HepG2 (cell line): ENCODE data around the gene CHST3. TPM values are rescaled to one million over a fixed set of nuclear protein-coding genes. Genes with fewer than 3 reads are reported as not detected.

Experiments used
- AGO1 ChIP-seq: fragments of 200-400 bp; formaldehyde crosslinking; IDR thresholded peaks from 2 replicates; pipeline ENCODE4 v1.6.1; 2017; ENCODE audit warnings: mild to moderate bottlenecking, low read depth, low read length, moderate library complexity; ENCODE audit not compliant: poor library complexity, severe bottlenecking
- ELF3 ChIP-seq: IDR thresholded peaks from 2 replicates; pipeline ENCODE4 v1.6.1; 2016; ENCODE audit warnings: missing genetic modification reagents, missing compliant biosample characterization
- GATAD1 ChIP-seq: IDR thresholded peaks from 2 replicates; pipeline ENCODE4 v1.6.1; 2016; ENCODE audit warnings: missing genetic modification reagents, missing compliant biosample characterization
- HNRNPH1 ChIP-seq: fragments of 200-400 bp; formaldehyde crosslinking; optimal IDR thresholded peaks from 2 replicates; pipeline ENCODE3; 2017; ENCODE audit warnings: mild to moderate bottlenecking, low read depth, low read length
- KAT2B ChIP-seq: fragments of 150-350 bp; IDR thresholded peaks from 2 replicates; pipeline ENCODE4 v1.6.1; 2014; ENCODE audit warnings: low read depth, low read length, borderline replicate concordance
- KLF15 ChIP-seq: sonication (generic); formaldehyde crosslinking; IDR thresholded peaks from 2 replicates; pipeline ENCODE4 v1.8.1; 2023; ENCODE audit warnings: borderline replicate concordance, mild to moderate bottlenecking, inconsistent platforms, missing genetic modification reagents, mixed read lengths
- KLF9 ChIP-seq: IDR thresholded peaks from 2 replicates; pipeline ENCODE4 v1.6.1; 2016; ENCODE audit warnings: low read depth
- NFATC3 ChIP-seq: sonication (generic); formaldehyde crosslinking; IDR thresholded peaks from 2 replicates; pipeline ENCODE4 v1.5.1; 2020; ENCODE audit warnings: mild to moderate bottlenecking, missing genetic modification reagents
- NFE2 ChIP-seq: sonication (generic); formaldehyde crosslinking; IDR thresholded peaks from 2 replicates; pipeline ENCODE4 v1.4.0; 2020; ENCODE audit warnings: missing genetic modification reagents
- PHB2 ChIP-seq: fragments of 450-650 bp; IDR thresholded peaks from 2 replicates; pipeline ENCODE4 v1.6.1; 2018; ENCODE audit not compliant: partially characterized antibody
- PHF21A ChIP-seq: sonication (generic); formaldehyde crosslinking; IDR thresholded peaks from 2 replicates; pipeline ENCODE4 v1.5.0; 2020; ENCODE audit warnings: mild to moderate bottlenecking, missing genetic modification reagents
- REST ChIP-seq, 2 experiments: IDR thresholded peaks; 2 replicates each; pipeline ENCODE4 v1.6.1; 2011 to 2012; ENCODE audit warnings: low read length in 2 of 2, borderline replicate concordance in 1 of 2, low read depth in 1 of 2, mild to moderate bottlenecking in 1 of 2, moderate library complexity in 1 of 2
- SP140L ChIP-seq: sonication (generic); formaldehyde crosslinking; IDR thresholded peaks from 2 replicates; pipeline ENCODE4 v1.4.0; 2020; ENCODE audit warnings: missing genetic modification reagents, borderline replicate concordance
- TSC22D2 ChIP-seq: sonication (generic); formaldehyde crosslinking; IDR thresholded peaks from 2 replicates; pipeline ENCODE4 v1.5.1; 2020; ENCODE audit warnings: missing genetic modification reagents, mild to moderate bottlenecking, borderline replicate concordance
- ZNF136 ChIP-seq: sonication (generic); formaldehyde crosslinking; IDR thresholded peaks from 2 replicates; pipeline ENCODE4 v1.8.1; 2022; ENCODE audit warnings: low read depth, mild to moderate bottlenecking, moderate library complexity, missing genetic modification reagents
- ZNF30 ChIP-seq: sonication (generic); formaldehyde crosslinking; IDR thresholded peaks from 2 replicates; pipeline ENCODE4 v1.5.0; 2020; ENCODE audit warnings: mild to moderate bottlenecking, missing genetic modification reagents
- ZNF354B ChIP-seq: sonication (generic); formaldehyde crosslinking; IDR thresholded peaks from 2 replicates; pipeline ENCODE4 v1.8.0; 2022; ENCODE audit warnings: mild to moderate bottlenecking, missing genetic modification reagents
- ZNF512 ChIP-seq: sonication (generic); formaldehyde crosslinking; IDR thresholded peaks from 2 replicates; pipeline ENCODE4 v1.4.0; 2020; ENCODE audit warnings: mild to moderate bottlenecking, missing genetic modification reagents
- ZNF546 ChIP-seq: sonication (generic); formaldehyde crosslinking; conservative IDR thresholded peaks from 2 replicates; pipeline ENCODE4 v1.8.1; 2023; ENCODE audit warnings: mild to moderate bottlenecking, missing genetic modification reagents
- ZNF558 ChIP-seq: sonication (generic); formaldehyde crosslinking; IDR thresholded peaks from 2 replicates; pipeline ENCODE4 v1.9.0; 2022; ENCODE audit warnings: mild to moderate bottlenecking, missing genetic modification reagents, borderline replicate concordance
- ZNF660 ChIP-seq: sonication (generic); formaldehyde crosslinking; IDR thresholded peaks from 2 replicates; pipeline ENCODE4 v1.5.1; 2020; ENCODE audit warnings: mild to moderate bottlenecking, low read depth, missing genetic modification reagents, borderline replicate concordance
- polyA plus RNA-seq, 8 experiments: library from polyadenylated mRNA; depleted of rRNA in 3 of 8; stranded (reverse) in 7 of 8; unstranded in 1 of 8; fragments of >200 nt; fragmentation: Illumina TruSeq in 4 of 8; extraction: Trizol in 4 of 8; gene quantifications; 2 replicates each; pipeline versions ENCODE4 v1.2.1 to v1.2.3, GENCODE V29; 2011 to 2016; ENCODE audit warnings: low read depth in 4 of 8, missing spikeins in 1 of 8, mixed read lengths in 1 of 8; ENCODE audit not compliant: insufficient read depth in 1 of 8
- total RNA-seq, 5 experiments: library from RNA; depleted of rRNA; stranded (reverse); fragments of >200 nt; fragmentation: Illumina TruSeq; extraction: Trizol; gene quantifications; 2 replicates each; pipeline ENCODE4 v1.2.3, GENCODE V29; 2016; ENCODE audit warnings: low read depth in 1 of 5
- TF ChIP-seq, protein P1 (sequence below): sonication (generic); formaldehyde crosslinking; IDR thresholded peaks from 2 replicates; pipeline ENCODE4 v1.9.0; 2021; ENCODE audit warnings: missing genetic modification reagents, borderline replicate concordance
- TF ChIP-seq, protein P2 (sequence below): sonication (generic); formaldehyde crosslinking; IDR thresholded peaks from 2 replicates; pipeline ENCODE4 v1.4.0; 2020; ENCODE audit warnings: mild to moderate bottlenecking, missing genetic modification reagents

Gene CHST3
- total and polyA plus RNA-seq, 2 of the 13 experiments (the other 11 are each of a cell fraction or from before 2014, with no cell fraction given): 7.2 to 18.7 TPM

GRCh38 chr10:72030762-72031543 lies 66.8 kb downstream of the CHST3 start (continued):
- TF ChIP-seq HNRNPH1 (peak; percentile 38), ZNF546 (CRISPR knock-in tag) (peak; percentile 80; the same call in 1 of the 2 replicates), PHB2 (no peak), SP140L (CRISPR knock-in tag) (no peak), PHF21A (peak; percentile 93), ELF3 (CRISPR knock-in tag) (peak; percentile 65), AGO1 (no peak), NFATC3 (no peak), KAT2B (no peak), KLF15 (CRISPR knock-in tag) (no peak), ZNF660 (CRISPR knock-in tag) (no peak), ZNF136 (CRISPR knock-in tag) (no peak), TSC22D2 (CRISPR knock-in tag) (peak; percentile 76; the same call in 1 of the 2 replicates), NFE2 (CRISPR knock-in tag) (no peak), ZNF354B (0 out of 2 replicates have a peak, but pooled peaks have one; percentile 79), KLF9 (CRISPR knock-in tag) (no peak), ZNF558 (CRISPR knock-in tag) (no peak; the same call in 1 of the 2 replicates), REST (IDR thresholded peaks at IDR 0.05; ENCODE audit: borderline replicate concordance in 1 of 2, low read depth in 1 of 2, low read length in 2 of 2) (peak in 1 of 2 experiments; percentile 31; a peak in 1 of 4 replicates), GATAD1 (CRISPR knock-in tag) (peak; percentile 72), ZNF512 (CRISPR knock-in tag) (0 out of 2 replicates have a peak, but pooled peaks have one; percentile 63), ZNF30 (CRISPR knock-in tag) (no peak)
- TF ChIP-seq, protein P1, sequence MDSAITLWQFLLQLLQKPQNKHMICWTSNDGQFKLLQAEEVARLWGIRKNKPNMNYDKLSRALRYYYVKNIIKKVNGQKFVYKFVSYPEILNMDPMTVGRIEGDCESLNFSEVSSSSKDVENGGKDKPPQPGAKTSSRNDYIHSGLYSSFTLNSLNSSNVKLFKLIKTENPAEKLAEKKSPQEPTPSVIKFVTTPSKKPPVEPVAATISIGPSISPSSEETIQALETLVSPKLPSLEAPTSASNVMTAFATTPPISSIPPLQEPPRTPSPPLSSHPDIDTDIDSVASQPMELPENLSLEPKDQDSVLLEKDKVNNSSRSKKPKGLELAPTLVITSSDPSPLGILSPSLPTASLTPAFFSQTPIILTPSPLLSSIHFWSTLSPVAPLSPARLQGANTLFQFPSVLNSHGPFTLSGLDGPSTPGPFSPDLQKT (CRISPR knock-in tag): no peak
- TF ChIP-seq, protein P2, sequence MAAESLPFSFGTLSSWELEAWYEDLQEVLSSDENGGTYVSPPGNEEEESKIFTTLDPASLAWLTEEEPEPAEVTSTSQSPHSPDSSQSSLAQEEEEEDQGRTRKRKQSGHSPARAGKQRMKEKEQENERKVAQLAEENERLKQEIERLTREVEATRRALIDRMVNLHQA (CRISPR knock-in tag): no peak
